HG03025 (cell line): ENCODE data around the gene CLEC16A.

Experiments
- ATAC-seq: cut with Tn5 transposase; IDR thresholded peaks from one replicate; pipeline ENCODE4 v1.9.1; 2021; ENCODE audit warnings: mild to moderate bottlenecking, moderate library complexity; ENCODE audit not compliant: unreplicated experiment, low FRiP score

Gene CLEC16A

GRCh38 chr16:11145819-11146211, 201.5 kb downstream of the CLEC16A start:
- ATAC-seq = no peak

- no peak for ATAC-seq
These were observed 202.8 kb downstream of the CLEC16A start for GRCh38 chr16:11147033-11147753.

- no peak for ATAC-seq
These were observed 203.5 kb downstream of the CLEC16A start for GRCh38 chr16:11147754-11148444.

GRCh38 chr16:11149011-11149616, 204.8 kb downstream of the CLEC16A start:
- ATAC-seq = no peak

GRCh38 chr16:11150190-11150589, 205.8 kb downstream of the CLEC16A start:
- no peak for ATAC-seq

- no peak for ATAC-seq
These were observed 207.0 kb downstream of the CLEC16A start for GRCh38 chr16:11151156-11151884.

GRCh38 chr16:11151885-11152629, 207.7 kb downstream of the CLEC16A start:
- ATAC-seq = no peak

- ATAC-seq = no peak
These were observed 208.4 kb downstream of the CLEC16A start for GRCh38 chr16:11152677-11153331.

GRCh38 chr16:11155284-11155806, 211.0 kb downstream of the CLEC16A start:
- no peak for ATAC-seq

GRCh38 chr16:11156401-11156800, 212.0 kb downstream of the CLEC16A start:
- no peak for ATAC-seq

- ATAC-seq = no peak
These were observed 212.8 kb downstream of the CLEC16A start for GRCh38 chr16:11157143-11157542.

GRCh38 chr16:11158018-11158417, 213.7 kb downstream of the CLEC16A start:
- ATAC-seq = no peak

GRCh38 chr16:11159282-11159681, 214.9 kb downstream of the CLEC16A start:
- no peak for ATAC-seq

- no peak for ATAC-seq
These were observed 216.3 kb downstream of the CLEC16A start for GRCh38 chr16:11160676-11161115.

- ATAC-seq = no peak
These were observed 217.1 kb downstream of the CLEC16A start for GRCh38 chr16:11161439-11161838.

GRCh38 chr16:11161974-11162373, 217.6 kb downstream of the CLEC16A start:
- no peak for ATAC-seq

GRCh38 chr16:11162586-11163268, 218.4 kb downstream of the CLEC16A start:
- ATAC-seq = no peak

GRCh38 chr16:11163761-11164261, 219.4 kb downstream of the CLEC16A start:
- ATAC-seq = no peak
